HEK293 (cell line): ENCODE measurements around the gene RPL22.

Source experiments
- EGR2 ChIP-seq: fragments of 450-650 bp; formaldehyde crosslinking; IDR thresholded peaks from 2 replicates; pipeline ENCODE4 v1.5.1; 2016; ENCODE audit warnings: low read depth, missing biosample characterization, missing genetic modification characterization
- GLI2 ChIP-seq: fragments of 450-650 bp; formaldehyde crosslinking; IDR thresholded peaks from 2 replicates; pipeline ENCODE4; 2017; ENCODE audit warnings: missing biosample characterization, missing genetic modification characterization, low read depth, borderline replicate concordance
- SP7 ChIP-seq: fragments of 450-650 bp; formaldehyde crosslinking; IDR thresholded peaks from 2 replicates; pipeline ENCODE4 v1.5.1; 2016; ENCODE audit warnings: missing biosample characterization, missing genetic modification characterization
- ZBTB1 ChIP-seq: fragments of 450-650 bp; formaldehyde crosslinking; IDR thresholded peaks from 2 replicates; pipeline ENCODE4 v1.5.1; 2016; ENCODE audit warnings: missing biosample characterization, missing genetic modification characterization
- ZBTB17 ChIP-seq: fragments of 450-650 bp; formaldehyde crosslinking; IDR thresholded peaks from 2 replicates; pipeline ENCODE4 v1.5.1; 2016; ENCODE audit warnings: missing biosample characterization, missing genetic modification characterization
- ZBTB21 ChIP-seq: fragments of 450-650 bp; formaldehyde crosslinking; IDR thresholded peaks from 2 replicates; pipeline ENCODE4 v1.5.1; 2017; ENCODE audit warnings: missing biosample characterization, missing genetic modification characterization
- ZBTB7A ChIP-seq: fragments of 450-650 bp; formaldehyde crosslinking; IDR thresholded peaks from 2 replicates; pipeline ENCODE4 v1.5.1; 2016; ENCODE audit warnings: low read depth, missing biosample characterization, missing genetic modification characterization
- ZFHX2 ChIP-seq: fragments of 450-650 bp; formaldehyde crosslinking; conservative IDR thresholded peaks from 2 replicates; pipeline ENCODE4 v1.5.1; 2016; ENCODE audit warnings: missing biosample characterization, missing genetic modification characterization
- ZNF114 ChIP-seq: fragments of 450-650 bp; formaldehyde crosslinking; IDR thresholded peaks from 2 replicates; pipeline ENCODE4 v1.5.0; 2017; ENCODE audit warnings: missing biosample characterization, missing genetic modification characterization
- ZNF157 ChIP-seq: fragments of 450-650 bp; formaldehyde crosslinking; IDR thresholded peaks from 2 replicates; pipeline ENCODE4 v1.5.1; 2016; ENCODE audit warnings: missing biosample characterization, missing genetic modification characterization
- ZNF19 ChIP-seq: fragments of 450-650 bp; formaldehyde crosslinking; IDR thresholded peaks from 2 replicates; pipeline ENCODE4; 2016; ENCODE audit warnings: missing biosample characterization, missing genetic modification characterization, low read depth
- ZNF2 ChIP-seq: fragments of 450-650 bp; formaldehyde crosslinking; IDR thresholded peaks from 2 replicates; pipeline ENCODE4 v1.5.1; 2016; ENCODE audit warnings: missing biosample characterization, missing genetic modification characterization
- ZNF211 ChIP-seq: fragments of 450-650 bp; formaldehyde crosslinking; IDR thresholded peaks from 2 replicates; pipeline ENCODE4 v1.5.1; 2016; ENCODE audit warnings: low read depth, missing biosample characterization, missing genetic modification characterization
- ZNF223 ChIP-seq: fragments of 450-650 bp; formaldehyde crosslinking; IDR thresholded peaks from 2 replicates; pipeline ENCODE4 v1.5.1; 2016; ENCODE audit warnings: missing biosample characterization, missing genetic modification characterization
- ZNF280C ChIP-seq: fragments of 450-650 bp; formaldehyde crosslinking; IDR thresholded peaks from 2 replicates; pipeline ENCODE4 v1.5.1; 2016; ENCODE audit warnings: missing biosample characterization, missing genetic modification characterization
- ZNF311 ChIP-seq: fragments of 450-650 bp; formaldehyde crosslinking; IDR thresholded peaks from 2 replicates; pipeline ENCODE4 v1.5.1; 2017; ENCODE audit warnings: missing biosample characterization, missing genetic modification characterization, borderline replicate concordance
- ZNF423 ChIP-seq: fragments of 450-650 bp; formaldehyde crosslinking; IDR thresholded peaks from 2 replicates; pipeline ENCODE4 v1.5.1; 2016; ENCODE audit warnings: missing biosample characterization, missing genetic modification characterization
- ZNF473 ChIP-seq: fragments of 450-650 bp; formaldehyde crosslinking; IDR thresholded peaks from 2 replicates; pipeline ENCODE4 v1.5.1; 2017; ENCODE audit warnings: missing biosample characterization, missing genetic modification characterization
- ZNF48 ChIP-seq: fragments of 450-650 bp; formaldehyde crosslinking; IDR thresholded peaks from 2 replicates; pipeline ENCODE4 v1.5.1; 2016; ENCODE audit warnings: missing biosample characterization, missing genetic modification characterization
- ZNF501 ChIP-seq: fragments of 450-650 bp; formaldehyde crosslinking; IDR thresholded peaks from 2 replicates; pipeline ENCODE4 v1.5.1; 2016; ENCODE audit warnings: missing biosample characterization, missing genetic modification characterization
- ZNF514 ChIP-seq: fragments of 450-650 bp; formaldehyde crosslinking; IDR thresholded peaks from 2 replicates; pipeline ENCODE4 v1.5.1; 2016; ENCODE audit warnings: missing biosample characterization, missing genetic modification characterization
- ZNF561 ChIP-seq: fragments of 450-650 bp; IDR thresholded peaks from 2 replicates; pipeline ENCODE4 v1.5.1; 2018; ENCODE audit warnings: missing biosample characterization, missing genetic modification characterization, borderline replicate concordance
- ZNF768 ChIP-seq: fragments of 450-650 bp; formaldehyde crosslinking; IDR thresholded peaks from 2 replicates; pipeline ENCODE4 v1.5.1; 2018; ENCODE audit warnings: missing biosample characterization, mild to moderate bottlenecking, missing genetic modification characterization
- ZNF792 ChIP-seq: fragments of 450-650 bp; formaldehyde crosslinking; IDR thresholded peaks from 2 replicates; pipeline ENCODE4 v1.5.1; 2016; ENCODE audit warnings: missing biosample characterization, missing genetic modification characterization
- ZSCAN30 ChIP-seq: fragments of 450-650 bp; IDR thresholded peaks from 2 replicates; pipeline ENCODE4 v1.5.1; 2018; ENCODE audit warnings: missing biosample characterization, mild to moderate bottlenecking, missing genetic modification characterization, moderate library complexity
- TF ChIP-seq, protein P1 (sequence below): fragments of 450-650 bp; formaldehyde crosslinking; IDR thresholded peaks from 2 replicates; pipeline ENCODE4 v1.5.1; 2016; ENCODE audit warnings: missing biosample characterization, missing genetic modification characterization, borderline replicate concordance
- TF ChIP-seq, protein P2 (sequence below): fragments of 450-650 bp; formaldehyde crosslinking; IDR thresholded peaks from 2 replicates; pipeline ENCODE4 v1.5.1; 2016; ENCODE audit warnings: missing biosample characterization, missing genetic modification characterization
- TF ChIP-seq, protein P3 (sequence below): fragments of 450-650 bp; formaldehyde crosslinking; optimal IDR thresholded peaks from 2 replicates; pipeline ENCODE3; 2016; ENCODE audit warnings: missing biosample characterization, mild to moderate bottlenecking, missing genetic modification characterization
- TF ChIP-seq, protein P4 (sequence below): fragments of 450-650 bp; formaldehyde crosslinking; IDR thresholded peaks from 2 replicates; pipeline ENCODE4 v1.5.1; 2016; ENCODE audit warnings: missing biosample characterization, missing genetic modification characterization, low read depth

RPL22 gene

GRCh38 chr1:6245086-6245868, 45.9 kb upstream of the RPL22 start (continued):
- TF ChIP-seq ZBTB7A (tag by site-specific recombination) = peak; percentile 17; the same call in 1 of the 2 replicates
- TF ChIP-seq ZBTB1 (tag by site-specific recombination) = no peak
- no peak for TF ChIP-seq ZNF211 (tag by site-specific recombination)
- TF ChIP-seq ZBTB21 = no peak
- no peak for TF ChIP-seq ZNF514
- no peak for TF ChIP-seq ZNF48 (tag by site-specific recombination)
- no peak for TF ChIP-seq ZNF157
- TF ChIP-seq ZNF114 (tag by site-specific recombination) = no peak
- TF ChIP-seq, protein P1, sequence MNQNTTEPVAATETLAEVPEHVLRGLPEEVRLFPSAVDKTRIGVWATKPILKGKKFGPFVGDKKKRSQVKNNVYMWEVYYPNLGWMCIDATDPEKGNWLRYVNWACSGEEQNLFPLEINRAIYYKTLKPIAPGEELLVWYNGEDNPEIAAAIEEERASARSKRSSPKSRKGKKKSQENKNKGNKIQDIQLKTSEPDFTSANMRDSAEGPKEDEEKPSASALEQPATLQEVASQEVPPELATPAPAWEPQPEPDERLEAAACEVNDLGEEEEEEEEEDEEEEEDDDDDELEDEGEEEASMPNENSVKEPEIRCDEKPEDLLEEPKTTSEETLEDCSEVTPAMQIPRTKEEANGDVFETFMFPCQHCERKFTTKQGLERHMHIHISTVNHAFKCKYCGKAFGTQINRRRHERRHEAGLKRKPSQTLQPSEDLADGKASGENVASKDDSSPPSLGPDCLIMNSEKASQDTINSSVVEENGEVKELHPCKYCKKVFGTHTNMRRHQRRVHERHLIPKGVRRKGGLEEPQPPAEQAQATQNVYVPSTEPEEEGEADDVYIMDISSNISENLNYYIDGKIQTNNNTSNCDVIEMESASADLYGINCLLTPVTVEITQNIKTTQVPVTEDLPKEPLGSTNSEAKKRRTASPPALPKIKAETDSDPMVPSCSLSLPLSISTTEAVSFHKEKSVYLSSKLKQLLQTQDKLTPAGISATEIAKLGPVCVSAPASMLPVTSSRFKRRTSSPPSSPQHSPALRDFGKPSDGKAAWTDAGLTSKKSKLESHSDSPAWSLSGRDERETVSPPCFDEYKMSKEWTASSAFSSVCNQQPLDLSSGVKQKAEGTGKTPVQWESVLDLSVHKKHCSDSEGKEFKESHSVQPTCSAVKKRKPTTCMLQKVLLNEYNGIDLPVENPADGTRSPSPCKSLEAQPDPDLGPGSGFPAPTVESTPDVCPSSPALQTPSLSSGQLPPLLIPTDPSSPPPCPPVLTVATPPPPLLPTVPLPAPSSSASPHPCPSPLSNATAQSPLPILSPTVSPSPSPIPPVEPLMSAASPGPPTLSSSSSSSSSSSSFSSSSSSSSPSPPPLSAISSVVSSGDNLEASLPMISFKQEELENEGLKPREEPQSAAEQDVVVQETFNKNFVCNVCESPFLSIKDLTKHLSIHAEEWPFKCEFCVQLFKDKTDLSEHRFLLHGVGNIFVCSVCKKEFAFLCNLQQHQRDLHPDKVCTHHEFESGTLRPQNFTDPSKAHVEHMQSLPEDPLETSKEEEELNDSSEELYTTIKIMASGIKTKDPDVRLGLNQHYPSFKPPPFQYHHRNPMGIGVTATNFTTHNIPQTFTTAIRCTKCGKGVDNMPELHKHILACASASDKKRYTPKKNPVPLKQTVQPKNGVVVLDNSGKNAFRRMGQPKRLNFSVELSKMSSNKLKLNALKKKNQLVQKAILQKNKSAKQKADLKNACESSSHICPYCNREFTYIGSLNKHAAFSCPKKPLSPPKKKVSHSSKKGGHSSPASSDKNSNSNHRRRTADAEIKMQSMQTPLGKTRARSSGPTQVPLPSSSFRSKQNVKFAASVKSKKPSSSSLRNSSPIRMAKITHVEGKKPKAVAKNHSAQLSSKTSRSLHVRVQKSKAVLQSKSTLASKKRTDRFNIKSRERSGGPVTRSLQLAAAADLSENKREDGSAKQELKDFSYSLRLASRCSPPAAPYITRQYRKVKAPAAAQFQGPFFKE (tag by site-specific recombination) = no peak
- TF ChIP-seq ZNF561 (tag by site-specific recombination) = peak; percentile 96; the same call in 1 of the 2 replicates
- peak; percentile 86 for TF ChIP-seq ZFHX2
- no peak for TF ChIP-seq ZNF768 (tag by site-specific recombination)
- no peak for TF ChIP-seq ZNF19 (tag by site-specific recombination)
- peak; percentile 32; the same call in 1 of the 2 replicates for TF ChIP-seq ZNF2 (tag by site-specific recombination)
- TF ChIP-seq ZNF311 = no peak
- TF ChIP-seq GLI2 (tag by site-specific recombination) = no peak
- no peak for TF ChIP-seq ZNF792
- peak; percentile 35; the same call in 1 of the 2 replicates for TF ChIP-seq ZBTB17 (tag by site-specific recombination)
- TF ChIP-seq ZNF423 = peak; percentile 35; the same call in 1 of the 2 replicates
- TF ChIP-seq, protein P2, sequence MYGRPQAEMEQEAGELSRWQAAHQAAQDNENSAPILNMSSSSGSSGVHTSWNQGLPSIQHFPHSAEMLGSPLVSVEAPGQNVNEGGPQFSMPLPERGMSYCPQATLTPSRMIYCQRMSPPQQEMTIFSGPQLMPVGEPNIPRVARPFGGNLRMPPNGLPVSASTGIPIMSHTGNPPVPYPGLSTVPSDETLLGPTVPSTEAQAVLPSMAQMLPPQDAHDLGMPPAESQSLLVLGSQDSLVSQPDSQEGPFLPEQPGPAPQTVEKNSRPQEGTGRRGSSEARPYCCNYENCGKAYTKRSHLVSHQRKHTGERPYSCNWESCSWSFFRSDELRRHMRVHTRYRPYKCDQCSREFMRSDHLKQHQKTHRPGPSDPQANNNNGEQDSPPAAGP (tag by site-specific recombination) = peak; percentile 93
- peak; percentile 87 for TF ChIP-seq ZSCAN30 (tag by site-specific recombination)
- no peak for TF ChIP-seq ZNF501 (tag by site-specific recombination)
- TF ChIP-seq, protein P3, sequence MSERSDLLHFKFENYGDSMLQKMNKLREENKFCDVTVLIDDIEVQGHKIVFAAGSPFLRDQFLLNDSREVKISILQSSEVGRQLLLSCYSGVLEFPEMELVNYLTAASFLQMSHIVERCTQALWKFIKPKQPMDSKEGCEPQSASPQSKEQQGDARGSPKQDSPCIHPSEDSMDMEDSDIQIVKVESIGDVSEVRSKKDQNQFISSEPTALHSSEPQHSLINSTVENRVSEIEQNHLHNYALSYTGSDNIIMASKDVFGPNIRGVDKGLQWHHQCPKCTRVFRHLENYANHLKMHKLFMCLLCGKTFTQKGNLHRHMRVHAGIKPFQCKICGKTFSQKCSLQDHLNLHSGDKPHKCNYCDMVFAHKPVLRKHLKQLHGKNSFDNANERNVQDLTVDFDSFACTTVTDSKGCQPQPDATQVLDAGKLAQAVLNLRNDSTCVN (tag by site-specific recombination) = peak; percentile 66
- TF ChIP-seq, protein P4, sequence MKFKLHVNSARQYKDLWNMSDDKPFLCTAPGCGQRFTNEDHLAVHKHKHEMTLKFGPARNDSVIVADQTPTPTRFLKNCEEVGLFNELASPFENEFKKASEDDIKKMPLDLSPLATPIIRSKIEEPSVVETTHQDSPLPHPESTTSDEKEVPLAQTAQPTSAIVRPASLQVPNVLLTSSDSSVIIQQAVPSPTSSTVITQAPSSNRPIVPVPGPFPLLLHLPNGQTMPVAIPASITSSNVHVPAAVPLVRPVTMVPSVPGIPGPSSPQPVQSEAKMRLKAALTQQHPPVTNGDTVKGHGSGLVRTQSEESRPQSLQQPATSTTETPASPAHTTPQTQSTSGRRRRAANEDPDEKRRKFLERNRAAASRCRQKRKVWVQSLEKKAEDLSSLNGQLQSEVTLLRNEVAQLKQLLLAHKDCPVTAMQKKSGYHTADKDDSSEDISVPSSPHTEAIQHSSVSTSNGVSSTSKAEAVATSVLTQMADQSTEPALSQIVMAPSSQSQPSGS = no peak
- TF ChIP-seq SP7 (tag by site-specific recombination) = no peak; the same call in 1 of the 2 replicates
- TF ChIP-seq ZNF280C (tag by site-specific recombination) = no peak
- TF ChIP-seq ZNF473 (tag by site-specific recombination) = no peak
- no peak for TF ChIP-seq ZNF223 (tag by site-specific recombination)
- TF ChIP-seq EGR2 (tag by site-specific recombination) = no peak
